Osteocyte (in vitro differentiated cells): Measurements from ENCODE around the gene CARD11. TPM values are rescaled to one million over a fixed set of nuclear protein-coding genes. Genes with fewer than 3 reads are reported as not detected.

ENCODE experiments used
- DNase-seq: peaks from one replicate; pipeline ENCODE4 v3.0.0; 2021; ENCODE audit warnings: mixed read lengths; ENCODE audit not compliant: unreplicated experiment; ENCODE audit errors: extremely low spot score
- H3K27ac Mint-ChIP-seq: one replicate; pipeline ENCODE4 v1.8.0; 2021; ENCODE audit warnings: mild to moderate bottlenecking, mixed read lengths; ENCODE audit not compliant: unreplicated experiment
- H3K27me3 Mint-ChIP-seq: one replicate; pipeline ENCODE4 v1.8.0; 2021; ENCODE audit warnings: mixed read lengths; ENCODE audit not compliant: unreplicated experiment
- H3K36me3 Mint-ChIP-seq: one replicate; pipeline ENCODE4 v1.8.0; 2021; ENCODE audit warnings: mixed read lengths; ENCODE audit not compliant: unreplicated experiment
- H3K4me1 Mint-ChIP-seq: one replicate; pipeline ENCODE4 v1.8.0; 2021; ENCODE audit warnings: mixed read lengths; ENCODE audit not compliant: unreplicated experiment
- H3K4me3 Mint-ChIP-seq: one replicate; pipeline ENCODE4 v1.8.0; 2021; ENCODE audit warnings: mild to moderate bottlenecking, moderate library complexity, mixed read lengths; ENCODE audit not compliant: unreplicated experiment
- H3K9me3 Mint-ChIP-seq: one replicate; pipeline ENCODE4 v1.8.0; 2021; ENCODE audit warnings: mixed read lengths; ENCODE audit not compliant: unreplicated experiment
- CTCF ChIP-seq: fragments of 200-600 bp; sonication (generic); IDR thresholded peaks from 2 replicates; pipeline ENCODE4 v1.5.0; 2021; ENCODE audit warnings: antibody characterized with exemption, mild to moderate bottlenecking, moderate library complexity
- total RNA-seq: library from RNA; stranded (reverse); gene quantifications from 2 replicates; pipeline ENCODE4 v1.2.1, GENCODE V29; 2021

Gene CARD11
- total RNA-seq, 1 donor from 2014 or later, result 0.24 TPM

DNA sequence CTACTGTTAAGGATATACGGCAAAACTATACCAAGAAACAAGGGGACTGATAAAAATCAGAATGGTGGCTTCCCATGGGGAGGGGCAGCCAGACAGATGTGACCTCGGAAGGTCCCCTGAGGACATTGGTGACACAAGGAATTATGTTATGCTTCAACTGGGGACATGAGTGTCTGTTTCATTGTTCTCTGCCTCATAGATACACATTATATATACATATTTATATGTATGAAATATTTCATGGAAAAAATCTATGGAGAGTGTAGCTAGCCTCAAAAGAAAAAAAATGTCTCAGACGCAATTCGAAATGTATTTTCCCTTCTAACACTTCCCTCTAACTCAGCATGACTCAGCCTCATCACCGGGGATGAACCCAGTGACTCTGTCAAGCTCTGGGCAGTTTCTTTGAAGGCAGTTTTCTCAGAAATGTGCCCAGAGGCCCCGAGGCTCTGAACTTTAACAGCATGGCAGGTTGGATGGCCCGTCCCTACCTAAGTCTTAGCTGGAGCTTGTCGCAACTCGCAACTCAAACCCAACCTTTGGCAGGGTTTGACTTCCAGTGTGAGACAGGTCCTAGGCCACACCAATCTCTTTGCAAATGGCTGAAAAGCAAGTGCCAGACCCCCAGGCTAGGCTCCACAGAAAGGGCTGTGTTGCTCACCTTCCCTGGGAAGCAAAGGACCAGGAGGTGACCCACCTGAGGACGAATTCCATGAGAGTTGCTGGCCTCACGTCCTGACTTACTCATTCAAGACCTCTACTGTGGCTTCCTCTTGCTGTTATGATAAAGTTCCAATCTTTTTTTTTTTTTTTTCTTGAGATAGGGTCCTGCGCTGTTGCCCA, 86.9 kb downstream of the CARD11 start:
- peaks cover 5% of the 10 kb centered on the region for H3K4me1 Mint-ChIP-seq
- peaks cover 2% of the 10 kb centered on the region for H3K27me3 Mint-ChIP-seq
- TF ChIP-seq CTCF, result no peak
- no peaks in the 10 kb centered on the region for H3K9me3 Mint-ChIP-seq
- no peak overlapping the region for H3K27ac Mint-ChIP-seq
- no peaks in the 10 kb centered on the region for H3K36me3 Mint-ChIP-seq
- no peak for DNase-seq
- H3K4me3 Mint-ChIP-seq, result no peak overlapping the region

DNA sequence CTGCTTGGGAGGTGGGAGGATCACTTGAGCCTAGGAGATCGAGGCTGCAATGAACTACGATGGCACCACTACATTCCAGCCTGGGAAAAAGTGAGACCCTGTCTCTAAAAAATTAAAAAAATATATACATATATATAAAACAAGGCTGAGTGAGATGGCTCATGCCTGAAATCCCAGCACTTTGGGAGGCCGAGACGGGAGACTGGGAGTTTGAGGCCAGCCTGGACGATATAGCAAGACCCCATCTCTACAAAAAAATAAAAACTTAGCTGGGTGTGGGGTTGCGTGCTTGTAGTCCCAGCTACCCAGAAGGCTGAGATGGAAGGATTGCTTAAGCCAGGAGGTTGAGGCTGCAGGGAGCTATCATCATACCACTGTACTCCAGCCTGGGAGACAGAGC, 87.6 kb downstream of the CARD11 start:
- DNase-seq, result no peak
- Mint-ChIP-seq H3K4me3 (no peak overlapping the region), H3K9me3 (peaks cover 2% of the 10 kb centered on the region), H3K4me1 (peaks cover 5% of the 10 kb centered on the region), H3K27me3 (peaks cover 4% of the 10 kb centered on the region), H3K36me3 (no peaks in the 10 kb centered on the region), H3K27ac (no peak overlapping the region)
- TF ChIP-seq CTCF, result no peak

DNA sequence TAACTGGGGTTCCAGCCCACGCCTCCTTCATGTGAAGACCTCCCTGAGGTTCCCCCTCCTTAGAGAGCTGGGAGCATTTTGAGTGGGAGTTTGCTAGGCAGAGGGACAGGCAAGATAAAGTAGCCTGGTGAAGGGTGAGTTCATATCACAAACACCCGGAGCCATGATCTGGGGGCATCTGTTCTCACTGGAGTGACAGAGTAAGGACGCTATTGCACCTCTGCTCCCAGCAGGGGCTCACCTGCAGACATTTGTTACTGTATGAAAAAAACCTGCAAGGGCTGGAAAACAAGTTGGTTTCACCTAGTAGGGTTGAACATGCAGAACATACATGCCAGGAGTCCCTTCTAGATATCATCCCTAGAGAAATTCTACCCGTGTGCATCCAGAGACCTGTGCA, 88.4 kb downstream of the CARD11 start:
- no peak overlapping the region for H3K27ac Mint-ChIP-seq
- no peak for TF ChIP-seq CTCF
- H3K9me3 Mint-ChIP-seq, result peaks cover 10% of the 10 kb centered on the region
- DNase-seq, result no peak
- no peak overlapping the region for H3K4me3 Mint-ChIP-seq
- no peaks in the 10 kb centered on the region for H3K36me3 Mint-ChIP-seq
- H3K4me1 Mint-ChIP-seq, result peaks cover 5% of the 10 kb centered on the region
- H3K27me3 Mint-ChIP-seq, result peaks cover 12% of the 10 kb centered on the region

GRCh38 chr7:2954433-2954853, 89.2 kb downstream of the CARD11 start:
- Mint-ChIP-seq H3K4me1 (peaks cover 5% of the 10 kb centered on the region), H3K4me3 (no peak overlapping the region), H3K27me3 (peaks cover 15% of the 10 kb centered on the region), H3K36me3 (no peaks in the 10 kb centered on the region), H3K9me3 (peaks cover 18% of the 10 kb centered on the region), H3K27ac (no peak overlapping the region)
- no peak for DNase-seq
- TF ChIP-seq CTCF, result no peak

GRCh38 chr7:2953588-2954407, 89.9 kb downstream of the CARD11 start:
- no peak for TF ChIP-seq CTCF
- Mint-ChIP-seq H3K4me1 (peaks cover 5% of the 10 kb centered on the region), H3K27me3 (peaks cover 15% of the 10 kb centered on the region), H3K36me3 (no peaks in the 10 kb centered on the region), H3K4me3 (no peak overlapping the region), H3K9me3 (peaks cover 18% of the 10 kb centered on the region), H3K27ac (no peak overlapping the region)
- no peak for DNase-seq
